Measurements from ENCODE around the gene KRT17.
"Not testable (repeated sequence)": the region's sequence is repeated elsewhere in the genome, so short reads cannot be mapped to it uniquely, and the experiment has no call there.

KRT17 gene

GRCh38 chr17:41622340-41623183 lies 1.8 kb downstream of the KRT17 start:
- not testable (repeated sequence) for DNase-seq (ENCODE audit: insufficient read length, low spot score)
- peak; percentile 78 for FAIRE-seq

DNA sequence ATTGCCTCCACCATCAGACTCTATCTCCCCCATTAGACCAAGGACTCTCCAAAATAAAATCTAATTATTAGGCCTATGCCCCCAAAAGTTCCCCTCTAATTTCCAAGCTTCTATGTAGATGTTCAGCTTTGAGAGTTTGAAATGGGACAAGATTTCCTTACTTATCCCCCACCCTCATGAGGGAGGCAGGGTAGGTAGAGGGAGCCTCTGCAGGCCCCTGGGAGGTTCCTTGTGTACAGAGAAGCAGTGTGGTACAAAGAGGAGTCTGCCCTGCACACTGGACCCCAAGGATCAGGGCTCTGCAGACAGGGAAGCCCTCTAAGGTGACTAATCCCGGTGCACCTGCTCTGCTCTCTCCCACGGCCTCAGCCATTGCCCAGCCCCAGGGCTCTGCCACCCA lies 2.5 kb downstream of the KRT17 start:
- DNase-seq (ENCODE audit: insufficient read length, low spot score): no peak
- no peak for FAIRE-seq

DNA sequence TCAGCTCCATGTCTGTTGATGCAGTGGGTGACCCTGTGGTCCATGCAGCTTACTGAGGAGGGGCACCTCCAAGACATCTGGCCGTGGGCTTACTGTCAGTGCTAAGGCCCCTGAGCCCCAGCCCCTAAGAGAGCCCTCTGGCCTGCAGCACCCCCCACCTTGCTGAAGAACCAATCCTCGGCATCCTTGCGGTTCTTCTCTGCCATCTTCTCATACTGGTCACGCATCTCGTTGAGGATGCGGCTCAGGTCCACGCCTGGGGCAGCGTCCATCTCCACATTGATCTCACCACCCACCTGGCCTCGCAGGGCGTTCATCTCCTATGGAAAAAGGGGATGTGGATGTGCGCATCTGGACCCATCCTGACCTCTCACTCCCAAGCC lies 2.9 kb downstream of the KRT17 start:
- DNase-seq (ENCODE audit: insufficient read length, low spot score); FAIRE-seq: not testable (repeated sequence)

DNA sequence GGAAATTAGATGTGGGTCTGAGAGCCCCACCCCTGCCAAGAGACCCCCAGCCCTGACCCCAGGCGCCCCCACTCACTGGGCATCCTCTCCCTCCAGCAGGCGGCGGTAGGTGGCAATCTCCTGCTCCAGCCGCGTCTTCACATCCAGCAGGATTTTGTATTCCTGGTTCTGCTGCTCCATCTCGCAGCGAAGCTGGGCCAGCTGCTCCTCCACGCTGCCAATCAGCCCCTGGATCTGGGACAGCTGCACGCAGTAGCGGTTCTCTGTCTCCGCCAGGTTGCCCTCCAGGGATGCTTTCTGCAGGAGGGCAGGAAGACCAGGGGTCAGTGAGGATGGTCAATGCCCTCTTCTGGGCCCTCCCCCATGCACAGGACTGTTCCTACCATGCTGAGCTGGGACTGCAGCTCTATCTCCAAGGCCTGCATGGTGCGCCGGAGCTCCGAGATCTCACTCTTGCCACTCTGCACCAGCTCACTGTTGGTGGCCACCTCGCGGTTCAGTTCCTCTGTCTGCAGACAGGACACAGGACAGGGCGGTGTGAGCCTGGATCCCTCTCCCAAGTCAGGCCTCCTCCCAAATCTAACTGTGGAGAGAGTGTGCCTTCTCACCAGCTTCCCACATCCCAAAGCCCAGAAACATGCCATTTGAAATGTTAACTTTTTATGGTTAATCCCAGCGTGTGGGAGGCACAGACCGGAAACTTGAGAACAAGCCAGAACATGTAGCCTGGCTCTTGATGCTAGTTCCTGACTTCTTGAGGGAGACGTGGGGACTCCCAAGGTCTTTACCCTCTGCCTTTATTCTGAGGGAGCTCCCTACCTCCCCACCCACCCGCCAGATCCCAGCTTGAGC lies 3.6 kb downstream of the KRT17 start:
- DNase-seq (ENCODE audit: insufficient read length, low spot score) (no peak), FAIRE-seq (peak; percentile 67)

DNA sequence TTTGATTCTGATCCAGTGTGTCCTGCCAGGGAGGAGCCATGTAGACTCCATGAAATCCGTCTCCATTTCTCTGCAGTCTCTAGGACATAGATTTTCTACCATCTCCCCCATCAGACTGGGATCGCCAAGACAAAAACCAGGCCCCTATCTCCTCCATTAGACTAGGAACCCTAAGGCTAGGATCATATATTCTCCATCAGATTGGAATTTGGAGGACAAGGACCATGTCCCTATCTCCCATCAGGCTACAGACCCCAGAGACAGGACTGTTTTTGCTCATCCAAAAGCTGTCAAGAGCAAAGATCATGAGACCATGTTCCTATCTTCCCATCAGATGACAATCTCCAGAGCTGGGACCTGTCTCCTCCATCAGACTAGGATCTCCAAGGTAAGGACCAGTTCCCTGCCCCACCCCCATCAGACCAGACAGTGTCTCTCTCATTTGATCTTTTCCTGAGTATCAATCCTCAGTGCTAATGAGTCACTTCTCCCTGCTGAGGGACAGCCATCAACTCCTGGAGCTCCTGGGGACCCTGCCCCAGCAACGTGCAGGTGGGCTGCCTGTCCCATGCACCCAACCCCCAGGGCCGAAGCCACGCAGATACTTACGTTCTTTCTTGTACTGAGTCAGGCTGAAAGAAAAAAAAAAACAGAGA lies 4.3 kb downstream of the KRT17 start:
- not testable (repeated sequence) for FAIRE-seq

GRCh38 chr17:41619036-41619926 lies 5.1 kb downstream of the KRT17 start:
- FAIRE-seq (peak; percentile 72), DNase-seq (ENCODE audit: insufficient read length, low spot score) (no peak)

More for the DNA sequence above, 4.3 kb downstream of the KRT17 start:
- DNase-seq (ENCODE audit: insufficient read length, low spot score): not testable (repeated sequence)

DNA sequence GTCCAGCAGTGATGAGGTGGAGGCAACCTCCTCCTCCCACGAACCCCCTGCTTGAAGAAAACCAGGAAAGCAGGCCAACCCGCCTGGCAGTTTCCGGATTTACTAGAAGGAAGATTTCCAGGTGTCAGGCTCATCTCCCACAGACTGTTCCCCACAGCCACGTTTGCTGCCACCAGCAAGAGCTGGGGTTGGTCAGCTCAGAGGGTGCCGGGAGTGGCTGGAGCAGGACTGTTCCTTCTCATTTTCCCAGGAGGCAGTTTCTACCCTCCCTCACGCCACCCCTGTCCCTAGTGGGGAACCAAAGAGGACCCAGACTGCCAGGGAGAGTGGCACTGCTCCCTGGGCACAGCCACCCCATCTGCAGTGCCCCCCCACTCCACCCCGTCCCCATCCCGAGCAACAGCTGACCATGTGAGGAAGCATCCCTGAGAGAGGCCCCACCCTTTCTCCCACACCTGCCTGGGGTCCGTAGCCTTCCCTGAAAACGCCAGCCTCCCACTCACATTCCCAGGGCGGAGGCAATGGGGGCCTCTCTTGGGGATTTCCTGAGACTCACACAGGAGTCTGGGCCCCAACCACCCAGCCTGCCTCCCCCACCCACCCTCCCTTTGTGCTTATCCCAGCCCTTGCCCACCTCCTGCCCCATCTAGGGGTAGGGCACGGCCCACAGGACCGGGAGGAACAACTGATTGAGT lies 5.9 kb downstream of the KRT17 start:
- no peak for DNase-seq (ENCODE audit: insufficient read length, low spot score)
- no peak for FAIRE-seq

DNA sequence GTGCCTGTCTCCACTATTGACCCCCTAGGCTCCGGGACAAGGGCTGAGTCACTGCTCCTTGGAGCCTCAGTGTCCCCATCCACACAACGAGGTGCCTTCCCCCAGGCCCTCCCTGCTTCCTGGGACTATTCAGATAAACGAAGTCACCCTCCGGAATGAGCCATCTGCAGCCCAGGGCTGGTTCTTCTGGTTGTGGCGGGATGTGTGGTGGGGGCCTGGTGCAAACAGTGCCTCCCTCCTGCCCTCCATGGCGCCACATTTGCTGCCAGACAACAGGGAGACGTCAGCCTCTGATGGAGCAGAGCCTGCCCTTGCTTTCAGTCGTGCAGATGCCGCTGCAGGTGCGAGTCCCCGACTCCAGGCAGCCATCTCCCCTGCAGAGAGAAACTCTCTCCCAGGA lies 6.7 kb downstream of the KRT17 start:
- FAIRE-seq: no peak
- DNase-seq (ENCODE audit: insufficient read length, low spot score): no peak

DNA sequence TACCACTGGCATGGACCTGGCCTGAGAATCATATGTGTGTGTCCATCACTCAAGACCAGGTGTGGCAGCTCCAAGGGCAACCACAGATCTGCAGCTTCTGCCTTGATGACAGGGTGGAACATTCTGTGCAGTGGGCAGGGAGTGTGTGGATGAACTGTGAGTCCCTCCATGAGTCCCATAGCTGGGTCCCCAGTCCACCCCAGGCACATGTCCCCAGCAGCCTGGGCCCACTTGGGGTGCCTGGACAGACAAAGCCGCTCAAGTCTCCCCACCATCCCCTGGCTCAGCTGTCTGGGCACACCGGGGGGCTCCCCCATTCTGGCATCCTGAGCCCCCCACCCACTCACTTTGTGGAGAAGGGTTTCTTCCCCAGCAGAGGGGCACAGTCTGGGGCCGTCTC lies 7.2 kb downstream of the KRT17 start:
- FAIRE-seq (peak; percentile 57), DNase-seq (ENCODE audit: insufficient read length, low spot score) (no peak)

DNA sequence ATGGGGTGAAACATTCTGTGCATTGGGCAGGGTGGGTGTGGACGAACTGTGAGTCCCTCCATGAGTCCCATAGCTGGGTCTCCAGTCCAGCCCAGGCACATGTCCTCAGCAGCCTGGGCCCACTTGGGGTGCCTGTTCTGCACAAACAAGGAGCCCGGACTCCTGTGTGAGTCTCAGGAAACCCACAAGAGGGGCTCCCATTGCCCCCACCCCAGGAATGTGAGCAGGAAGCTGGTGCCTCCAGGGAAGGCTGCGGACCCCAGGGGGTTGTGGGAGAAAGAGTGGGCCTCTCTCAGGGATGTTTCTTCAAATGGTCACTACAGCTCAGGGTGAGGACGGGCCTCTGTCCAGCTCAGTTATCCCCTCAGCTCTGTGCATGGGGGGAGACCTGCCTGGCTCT lies 7.9 kb downstream of the KRT17 start:
- DNase-seq (ENCODE audit: insufficient read length, low spot score); FAIRE-seq: not testable (repeated sequence)

GRCh38 chr17:41615454-41615853 lies 8.9 kb downstream of the KRT17 start:
- no peak for FAIRE-seq
- DNase-seq (ENCODE audit: insufficient read length, low spot score): no peak

GRCh38 chr17:41614767-41615166 lies 9.6 kb downstream of the KRT17 start:
- not testable (repeated sequence) for DNase-seq (ENCODE audit: insufficient read length, low spot score)
- FAIRE-seq: peak; percentile 52

GRCh38 chr17:41614098-41614497 lies 10.3 kb downstream of the KRT17 start:
- no peak for DNase-seq (ENCODE audit: insufficient read length, low spot score)
- no peak for FAIRE-seq

DNA sequence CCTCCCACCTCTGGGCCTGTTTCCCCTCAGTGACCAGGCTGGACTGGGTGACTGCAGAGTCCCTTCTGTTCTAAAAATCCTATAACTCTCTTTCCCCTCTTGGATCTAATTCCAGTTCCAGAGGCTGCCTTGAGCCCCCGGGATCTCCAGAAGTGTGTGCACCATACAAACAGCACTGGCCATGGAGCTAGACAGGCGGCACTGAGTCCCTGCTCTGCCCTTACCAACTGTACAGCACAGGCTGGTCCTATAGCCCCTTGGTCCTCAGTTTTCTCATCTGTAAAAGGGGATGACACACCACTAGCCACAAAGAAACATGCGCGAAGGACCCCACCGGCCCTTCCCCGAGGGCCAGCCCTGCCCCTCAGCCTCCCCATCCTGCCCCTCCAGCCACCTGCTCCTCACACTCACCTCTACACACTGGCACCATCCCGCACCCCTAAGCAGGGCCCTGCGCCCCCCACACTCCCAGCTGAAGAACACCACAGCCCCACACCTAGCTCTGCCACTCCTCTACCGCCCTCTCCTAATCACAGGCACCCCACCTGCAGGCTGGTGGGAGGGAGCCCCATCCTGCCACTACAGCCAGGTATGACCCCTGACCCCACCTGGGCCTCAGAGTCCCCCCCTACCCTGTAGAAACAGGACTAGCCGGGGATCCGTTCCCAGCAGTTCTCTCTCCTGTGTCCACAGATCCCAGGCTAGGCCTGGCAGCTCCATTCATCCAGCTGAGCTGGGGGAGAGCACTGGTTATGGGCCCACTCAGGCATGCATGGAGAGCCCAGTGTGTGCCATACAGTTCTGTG lies 10.9 kb downstream of the KRT17 start:
- FAIRE-seq: no peak

GRCh38 chr17:41612376-41613160 lies 11.8 kb downstream of the KRT17 start, which contains the start of gene KRT16:
Gene KRT16 (minus strand): TSS chr17:41612767. CDS start chr17:41612688, 79 bp downstream.
- DNase-seq (ENCODE audit: insufficient read length, low spot score): peak; percentile 67
- FAIRE-seq: not testable (repeated sequence)

More for the DNA sequence above, 10.9 kb downstream of the KRT17 start:
- DNase-seq (ENCODE audit: insufficient read length, low spot score): no peak

GRCh38 chr17:41610965-41611640 lies 13.3 kb downstream of the KRT17 start:
- FAIRE-seq: no peak
- DNase-seq (ENCODE audit: insufficient read length, low spot score): no peak

GRCh38 chr17:41610061-41610517 lies 14.3 kb downstream of the KRT17 start:
- DNase-seq (ENCODE audit: insufficient read length, low spot score); FAIRE-seq: not testable (repeated sequence)
